Panc1 (cell line): ENCODE results near the gene RAB11FIP3. TPM values are rescaled to one million over a fixed set of nuclear protein-coding genes. Genes with fewer than 3 reads are reported as not detected.

ENCODE experiments used
- ATAC-seq: fragments of 200-7000 bp; cut with Tn5 transposase; 2 replicates; pipeline ENCODE4 v1.9.1; 2020; ENCODE audit warnings: mild to moderate bottlenecking, moderate library complexity
- BruUV-seq: library from RNA; stranded (reverse); fragments of 400-500 nt; replicated peaks from 2 replicates; lab custom pipeline; 2021; lab: Mats Ljungman, UMichigan
- CTCF ChIA-PET: fragments of 300-600 bp; sonication (Branson Sonifier 250); formaldehyde crosslinking; loops from one replicate; lab custom pipeline; 2022; ENCODE audit warnings: antibody characterized with exemption; lab: Charles Lee
- POLR2A ChIA-PET: fragments of 300-600 bp; sonication (Branson Sonifier 250); formaldehyde crosslinking; loops from one replicate; lab custom pipeline; 2022; ENCODE audit warnings: antibody characterized with exemption; lab: Charles Lee
- DNase-seq: peaks from one replicate; pipeline ENCODE4 v3.0.0-alpha.2; 2010; ENCODE audit warnings: low read depth, low spot score
- H3K27ac ChIP-seq: 2 replicates; pipeline ENCODE4 v1.5.1; 2011; ENCODE audit warnings: mild to moderate bottlenecking, low read length, inconsistent platforms
- H3K27me3 ChIP-seq: fragments of 200-500 bp; sonication (Bioruptor generic); 2 replicates; pipeline ENCODE4 v1.6.0; 2014; ENCODE audit warnings: low read length, inconsistent platforms; ENCODE audit not compliant: control insufficient read depth, insufficient read depth
- H3K36me3 ChIP-seq: fragments of 200-500 bp; sonication (Bioruptor generic); 2 replicates; pipeline ENCODE4 v1.5.1; 2014; ENCODE audit warnings: inconsistent platforms, mild to moderate bottlenecking, low read length, moderate library complexity; ENCODE audit not compliant: control insufficient read depth, insufficient read depth
- H3K4me1 ChIP-seq: 2 replicates; pipeline ENCODE4 v1.5.1; 2011; ENCODE audit warnings: inconsistent platforms, mild to moderate bottlenecking, low read length, moderate library complexity; ENCODE audit not compliant: control insufficient read depth, insufficient read depth
- H3K4me3 ChIP-seq, 2 experiments: 2 replicates each; pipeline ENCODE4 v1.5.1; 2011 to 2012; ENCODE audit warnings: low read depth in 2 of 2, low read length in 2 of 2, mild to moderate bottlenecking in 2 of 2, inconsistent platforms in 1 of 2, moderate library complexity in 1 of 2
- H3K9me3 ChIP-seq: fragments of 200-500 bp; sonication (Bioruptor generic); 2 replicates; pipeline ENCODE4 v1.5.1; 2014; ENCODE audit warnings: low read depth, mild to moderate bottlenecking, inconsistent platforms, low read length, moderate library complexity; ENCODE audit not compliant: control insufficient read depth, insufficient read depth
- POLR2AphosphoS5 ChIP-seq: IDR thresholded peaks from 2 replicates; pipeline ENCODE4 v1.6.1; 2012; ENCODE audit warnings: mild to moderate bottlenecking, low read depth, low read length, moderate library complexity
- SIN3A ChIP-seq: IDR thresholded peaks from 2 replicates; pipeline ENCODE4 v1.6.1; 2012; ENCODE audit warnings: low read depth, mild to moderate bottlenecking, low read length, moderate library complexity, borderline replicate concordance; ENCODE audit not compliant: insufficient read depth
- TCF7L2 ChIP-seq: IDR thresholded peaks from 2 replicates; pipeline ENCODE4 v1.6.1; 2011; ENCODE audit warnings: mild to moderate bottlenecking, low read depth, low read length, inconsistent platforms
- in situ Hi-C: cut with HindIII; loops from 2 replicates; pipeline ENCODE4 v1.10.0; 2016; ENCODE audit warnings: low sequenced_read_pairs, low pct_unique_long_range_greater_than_20kb
- intact Hi-C: fragments of 100-400 bp; cut with micrococcal nuclease; formaldehyde crosslinking; loops from one replicate; pipeline ENCODE4 v1.10.0; 2022; ENCODE audit not compliant: unreplicated experiment
- total RNA-seq: library from RNA; stranded (reverse); gene quantifications from one replicate; pipeline ENCODE4 v1.2.1, GENCODE V29; 2021; ENCODE audit not compliant: unreplicated experiment
- TF ChIP-seq, protein P1 (sequence below), 2 experiments: IDR thresholded peaks; 2 replicates each; pipeline ENCODE4 v1.6.1; 2011 to 2012; ENCODE audit warnings: low read depth in 2 of 2, control low read depth in 1 of 2, low read length in 1 of 2, mild to moderate bottlenecking in 1 of 2, moderate library complexity in 1 of 2; ENCODE audit not compliant: insufficient read depth in 1 of 2
- TF ChIP-seq, protein P2 (sequence below): fragments of 450-650 bp; IDR thresholded peaks from 2 replicates; pipeline ENCODE4 v1.5.1; 2017; ENCODE audit warnings: mild to moderate bottlenecking

Gene RAB11FIP3
- total RNA-seq, 1 experiment from 2014 or later, result 57.3 TPM

DNA sequence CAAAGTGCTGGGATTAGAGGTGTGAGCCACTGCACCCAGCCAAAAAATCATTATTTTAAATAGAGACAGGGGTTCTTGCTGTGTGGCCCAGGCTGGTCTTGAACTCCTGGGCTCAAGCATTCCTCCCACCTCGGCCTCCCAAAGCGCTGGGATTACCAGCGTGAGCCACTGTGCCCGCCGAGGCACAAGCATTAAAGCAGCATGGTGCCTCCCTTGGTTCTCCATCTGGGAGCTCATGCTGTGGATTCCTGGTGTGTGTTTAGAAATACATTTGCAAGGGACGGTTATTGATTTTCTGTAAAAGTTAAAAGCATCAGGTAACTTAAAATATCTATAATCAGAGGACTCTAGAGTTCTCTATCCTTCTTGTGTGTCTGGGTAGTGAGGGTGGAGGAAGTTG lies 87.4 kb downstream of the RAB11FIP3 start:
- TF ChIP-seq POLR2AphosphoS5 (no peak), SIN3A (no peak)
- TF ChIP-seq, protein P1, sequence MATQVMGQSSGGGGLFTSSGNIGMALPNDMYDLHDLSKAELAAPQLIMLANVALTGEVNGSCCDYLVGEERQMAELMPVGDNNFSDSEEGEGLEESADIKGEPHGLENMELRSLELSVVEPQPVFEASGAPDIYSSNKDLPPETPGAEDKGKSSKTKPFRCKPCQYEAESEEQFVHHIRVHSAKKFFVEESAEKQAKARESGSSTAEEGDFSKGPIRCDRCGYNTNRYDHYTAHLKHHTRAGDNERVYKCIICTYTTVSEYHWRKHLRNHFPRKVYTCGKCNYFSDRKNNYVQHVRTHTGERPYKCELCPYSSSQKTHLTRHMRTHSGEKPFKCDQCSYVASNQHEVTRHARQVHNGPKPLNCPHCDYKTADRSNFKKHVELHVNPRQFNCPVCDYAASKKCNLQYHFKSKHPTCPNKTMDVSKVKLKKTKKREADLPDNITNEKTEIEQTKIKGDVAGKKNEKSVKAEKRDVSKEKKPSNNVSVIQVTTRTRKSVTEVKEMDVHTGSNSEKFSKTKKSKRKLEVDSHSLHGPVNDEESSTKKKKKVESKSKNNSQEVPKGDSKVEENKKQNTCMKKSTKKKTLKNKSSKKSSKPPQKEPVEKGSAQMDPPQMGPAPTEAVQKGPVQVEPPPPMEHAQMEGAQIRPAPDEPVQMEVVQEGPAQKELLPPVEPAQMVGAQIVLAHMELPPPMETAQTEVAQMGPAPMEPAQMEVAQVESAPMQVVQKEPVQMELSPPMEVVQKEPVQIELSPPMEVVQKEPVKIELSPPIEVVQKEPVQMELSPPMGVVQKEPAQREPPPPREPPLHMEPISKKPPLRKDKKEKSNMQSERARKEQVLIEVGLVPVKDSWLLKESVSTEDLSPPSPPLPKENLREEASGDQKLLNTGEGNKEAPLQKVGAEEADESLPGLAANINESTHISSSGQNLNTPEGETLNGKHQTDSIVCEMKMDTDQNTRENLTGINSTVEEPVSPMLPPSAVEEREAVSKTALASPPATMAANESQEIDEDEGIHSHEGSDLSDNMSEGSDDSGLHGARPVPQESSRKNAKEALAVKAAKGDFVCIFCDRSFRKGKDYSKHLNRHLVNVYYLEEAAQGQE (IDR thresholded peaks at IDR 0.05; ENCODE audit: insufficient read depth in 1 of 2, low read depth in 2 of 2, low read length in 1 of 2), result no peak
- DNase-seq (no peak), ATAC-seq (no peak)
- intact Hi-C loops (no loop called here), in situ Hi-C loops (no loop called here)
- Histone ChIP-seq H3K4me1 (no peaks in the 10 kb centered on the region), H3K27me3 (no peaks in the 10 kb centered on the region), H3K4me3 (no peak overlapping the region), H3K36me3 (no peaks in the 10 kb centered on the region; the same call in 1 of the 2 replicates), H3K9me3 (no peaks in the 10 kb centered on the region), H3K27ac (no peak overlapping the region)
- POLR2A ChIA-PET, result no interaction called here
- CTCF ChIA-PET, result no interaction called here
- BruUV-seq, result no TSS peak

DNA sequence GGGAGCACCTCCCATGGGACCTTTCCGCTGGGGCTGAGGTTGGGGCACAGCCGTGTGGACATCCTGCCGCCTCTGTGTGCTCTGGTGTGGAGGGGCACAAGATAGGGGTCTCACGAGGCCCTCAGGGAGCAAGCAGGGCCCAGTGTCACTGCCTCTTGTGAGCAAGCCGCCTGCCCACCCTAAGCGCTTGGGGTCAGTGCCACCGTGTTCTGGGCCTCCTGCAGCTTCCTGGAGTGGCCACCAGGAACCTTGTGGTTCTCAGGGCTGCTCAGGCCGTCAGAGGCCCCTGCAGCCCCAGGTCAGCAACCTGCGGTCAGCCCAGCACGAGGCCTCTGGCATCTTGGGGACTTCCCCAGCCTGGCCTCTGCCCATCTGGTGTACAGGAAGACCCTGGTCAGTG lies 88.5 kb downstream of the RAB11FIP3 start:
- ATAC-seq (no peak), DNase-seq (no peak)
- no peak overlapping the region for H3K4me3 ChIP-seq
- in situ Hi-C loops (no loop called here), intact Hi-C loops (no loop called here)
- H3K27me3 ChIP-seq, result no peaks in the 10 kb centered on the region
- CTCF ChIA-PET, result no interaction called here
- no peaks in the 10 kb centered on the region; the same call in 1 of the 2 replicates for H3K36me3 ChIP-seq
- no TSS peak for BruUV-seq
- POLR2A ChIA-PET, result no interaction called here
- no peaks in the 10 kb centered on the region for H3K4me1 ChIP-seq
- no peak overlapping the region for H3K27ac ChIP-seq
- H3K9me3 ChIP-seq, result no peaks in the 10 kb centered on the region
- TF ChIP-seq TCF7L2 (no peak), SIN3A (no peak), POLR2AphosphoS5 (no peak)
- TF ChIP-seq, protein P1 (IDR thresholded peaks at IDR 0.05; ENCODE audit: insufficient read depth in 1 of 2, low read depth in 2 of 2, low read length in 1 of 2), result no peak
- TF ChIP-seq, protein P2, sequence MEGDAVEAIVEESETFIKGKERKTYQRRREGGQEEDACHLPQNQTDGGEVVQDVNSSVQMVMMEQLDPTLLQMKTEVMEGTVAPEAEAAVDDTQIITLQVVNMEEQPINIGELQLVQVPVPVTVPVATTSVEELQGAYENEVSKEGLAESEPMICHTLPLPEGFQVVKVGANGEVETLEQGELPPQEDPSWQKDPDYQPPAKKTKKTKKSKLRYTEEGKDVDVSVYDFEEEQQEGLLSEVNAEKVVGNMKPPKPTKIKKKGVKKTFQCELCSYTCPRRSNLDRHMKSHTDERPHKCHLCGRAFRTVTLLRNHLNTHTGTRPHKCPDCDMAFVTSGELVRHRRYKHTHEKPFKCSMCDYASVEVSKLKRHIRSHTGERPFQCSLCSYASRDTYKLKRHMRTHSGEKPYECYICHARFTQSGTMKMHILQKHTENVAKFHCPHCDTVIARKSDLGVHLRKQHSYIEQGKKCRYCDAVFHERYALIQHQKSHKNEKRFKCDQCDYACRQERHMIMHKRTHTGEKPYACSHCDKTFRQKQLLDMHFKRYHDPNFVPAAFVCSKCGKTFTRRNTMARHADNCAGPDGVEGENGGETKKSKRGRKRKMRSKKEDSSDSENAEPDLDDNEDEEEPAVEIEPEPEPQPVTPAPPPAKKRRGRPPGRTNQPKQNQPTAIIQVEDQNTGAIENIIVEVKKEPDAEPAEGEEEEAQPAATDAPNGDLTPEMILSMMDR, result no peak
